Stomach (tissue), 9 donors: Measurements from ENCODE around the gene MS4A15. TPM values are rescaled to one million over a fixed set of nuclear protein-coding genes. Genes with fewer than 3 reads are reported as not detected.

ENCODE experiments used
- DNase-seq, 2 donors: peaks; one replicate each; pipeline versions ENCODE4 v3.0.0 to v3.0.0-alpha.2; 2013 to 2019
- H3K27ac ChIP-seq, 5 donors: fragments of 200-600 bp in 4 of 5; sonication (generic) in 4 of 5; one replicate each; pipeline ENCODE4 v1.5.1; 2013 to 2019; ENCODE audit warnings: mild to moderate bottlenecking in 1 of 5, moderate library complexity in 1 of 5
- H3K27me3 ChIP-seq, 3 donors: fragments of 200-600 bp; sonication (generic); one replicate each; pipeline ENCODE4 v1.5.1; 2017 to 2019; ENCODE audit warnings: mixed run types in 1 of 3
- H3K36me3 ChIP-seq, 4 donors: fragments of 200-600 bp; sonication (generic); 1 replicate in 3 of 4; 2 replicates in 1 of 4; pipeline ENCODE4 v1.5.1; 2016 to 2019
- H3K4me1 ChIP-seq, 4 donors: fragments of 200-600 bp; sonication (generic); one replicate each; pipeline ENCODE4 v1.5.1; 2016 to 2019
- H3K4me3 ChIP-seq, 4 donors: fragments of 200-600 bp; sonication (generic) in 3 of 4; one replicate each; pipeline ENCODE4 v1.5.1; 2016 to 2019; ENCODE audit warnings: mild to moderate bottlenecking in 1 of 4
- H3K9me3 ChIP-seq, 4 donors: fragments of 200-600 bp; sonication (generic); one replicate each; pipeline ENCODE4 v1.5.1; 2016 to 2019
- EP300 ChIP-seq: sonication (generic); formaldehyde crosslinking; IDR thresholded peaks from one replicate; pipeline ENCODE4 v1.6.1; 2017; ENCODE audit warnings: antibody characterized with exemption
- POLR2A ChIP-seq, 4 donors: fragments of 450-650 bp; IDR thresholded peaks; one replicate each; pipeline ENCODE4 v1.6.1; 2016; ENCODE audit warnings: antibody characterized with exemption in 4 of 4, control low read depth in 2 of 4, mild to moderate bottlenecking in 1 of 4, moderate library complexity in 1 of 4
- POLR2AphosphoS5 ChIP-seq, 3 donors: sonication (generic); formaldehyde crosslinking; IDR thresholded peaks; one replicate each; pipeline ENCODE4 v1.6.1; 2016; ENCODE audit warnings: antibody characterized with exemption in 3 of 3
- WGBS, 5 donors: extraction: QIAGEN DNeasy Blood & Tissue Kit in 3 of 5; methylation state at CpG; one replicate each; pipeline versions ENCODE4 v1.1.5 to v1.1.7; 2013 to 2018; 5-methylcytosine and 5-hydroxymethylcytosine counted together
- intact Hi-C: fragments of 100-400 bp; cut with DNase I; formaldehyde crosslinking; loops from one replicate; pipeline ENCODE4 v1.15.1; 2023; ENCODE audit warnings: low total_unique reads
- polyA plus RNA-seq, 3 donors: library from polyadenylated mRNA; stranded (reverse); fragments of 200-250 nt; gene quantifications; one replicate each; pipeline ENCODE4 v1.2.3, GENCODE V29; 2013
- total RNA-seq, 5 donors: library from RNA; depleted of rRNA; stranded (reverse); fragments of >200 nt; gene quantifications; one replicate each; pipeline versions ENCODE4 v1.1.0 to v1.2.3, GENCODE V29; 2014 to 2016
- TF ChIP-seq, protein P1 (sequence below), 7 experiments: fragments of 450-650 bp in 4 of 7; fragments of 200-600 bp in 3 of 7; sonication (generic) in 3 of 7; IDR thresholded peaks; one replicate each; pipeline ENCODE4 v1.5.1; 2016 to 2019; ENCODE audit warnings: antibody characterized with exemption in 7 of 7, control low read depth in 2 of 7, mild to moderate bottlenecking in 1 of 7
- donor health status: healthy with polysubstance abuse.
- donor health status: Bipolar disorder and iron deficiency.
- donor health status: healthy.

The MS4A15 gene
- total and polyA plus RNA-seq, 8 donors: not detected

DNA sequence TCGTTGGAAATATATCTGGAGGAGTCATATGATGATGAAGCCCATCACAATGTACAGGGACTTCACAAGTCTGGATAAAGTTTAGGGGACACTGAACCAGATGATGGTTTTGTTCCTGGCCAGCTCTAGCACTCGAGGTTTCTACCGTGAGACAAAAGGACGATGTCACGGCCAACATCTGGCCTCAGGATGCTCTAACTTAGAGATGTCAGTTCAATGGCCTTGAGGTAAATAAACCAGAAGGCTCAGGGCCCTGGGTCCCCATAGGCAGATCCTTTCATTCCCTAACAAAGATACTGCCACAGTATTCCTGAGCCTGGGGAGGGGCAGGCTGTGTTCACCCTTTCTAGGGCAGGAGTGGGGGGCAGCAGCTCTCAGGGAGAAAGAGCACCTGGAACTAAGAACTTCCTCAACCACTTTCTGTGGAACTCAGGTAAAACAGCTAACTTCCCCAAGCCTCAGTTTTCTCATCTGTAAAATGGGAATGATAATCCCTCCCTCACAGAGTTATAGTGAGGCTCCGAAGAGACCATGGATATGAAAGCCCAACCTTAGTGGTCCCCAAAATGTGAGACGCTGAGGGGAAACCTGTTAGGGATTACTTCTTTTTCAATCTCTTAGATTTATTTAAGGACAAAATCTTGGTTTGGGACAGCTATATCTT lies 46.7 kb downstream of the MS4A15 start:
- Histone ChIP-seq H3K27me3 (peaks cover 0 to 21% (median 0%) of the 10 kb centered on the region in 3 donors), H3K36me3 (no peaks in the 10 kb centered on the region), H3K4me3 (no peak overlapping the region), H3K9me3 (no peaks in the 10 kb centered on the region), H3K4me1 (no peaks in the 10 kb centered on the region), H3K27ac (no peak overlapping the region)
- intact Hi-C loops: no loop called here
- no peak for DNase-seq
- TF ChIP-seq POLR2AphosphoS5 (IDR thresholded peaks at IDR 0.05): no peak
- TF ChIP-seq, protein P1, sequence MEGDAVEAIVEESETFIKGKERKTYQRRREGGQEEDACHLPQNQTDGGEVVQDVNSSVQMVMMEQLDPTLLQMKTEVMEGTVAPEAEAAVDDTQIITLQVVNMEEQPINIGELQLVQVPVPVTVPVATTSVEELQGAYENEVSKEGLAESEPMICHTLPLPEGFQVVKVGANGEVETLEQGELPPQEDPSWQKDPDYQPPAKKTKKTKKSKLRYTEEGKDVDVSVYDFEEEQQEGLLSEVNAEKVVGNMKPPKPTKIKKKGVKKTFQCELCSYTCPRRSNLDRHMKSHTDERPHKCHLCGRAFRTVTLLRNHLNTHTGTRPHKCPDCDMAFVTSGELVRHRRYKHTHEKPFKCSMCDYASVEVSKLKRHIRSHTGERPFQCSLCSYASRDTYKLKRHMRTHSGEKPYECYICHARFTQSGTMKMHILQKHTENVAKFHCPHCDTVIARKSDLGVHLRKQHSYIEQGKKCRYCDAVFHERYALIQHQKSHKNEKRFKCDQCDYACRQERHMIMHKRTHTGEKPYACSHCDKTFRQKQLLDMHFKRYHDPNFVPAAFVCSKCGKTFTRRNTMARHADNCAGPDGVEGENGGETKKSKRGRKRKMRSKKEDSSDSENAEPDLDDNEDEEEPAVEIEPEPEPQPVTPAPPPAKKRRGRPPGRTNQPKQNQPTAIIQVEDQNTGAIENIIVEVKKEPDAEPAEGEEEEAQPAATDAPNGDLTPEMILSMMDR (IDR thresholded peaks at IDR 0.05): no peak
- TF ChIP-seq EP300: no peak
- TF ChIP-seq POLR2A (IDR thresholded peaks at IDR 0.05): no peak
- 76 to 85% (median 82%) methylated on average over 7 of the region's 7 CpGs for WGBS, 5 donors

DNA sequence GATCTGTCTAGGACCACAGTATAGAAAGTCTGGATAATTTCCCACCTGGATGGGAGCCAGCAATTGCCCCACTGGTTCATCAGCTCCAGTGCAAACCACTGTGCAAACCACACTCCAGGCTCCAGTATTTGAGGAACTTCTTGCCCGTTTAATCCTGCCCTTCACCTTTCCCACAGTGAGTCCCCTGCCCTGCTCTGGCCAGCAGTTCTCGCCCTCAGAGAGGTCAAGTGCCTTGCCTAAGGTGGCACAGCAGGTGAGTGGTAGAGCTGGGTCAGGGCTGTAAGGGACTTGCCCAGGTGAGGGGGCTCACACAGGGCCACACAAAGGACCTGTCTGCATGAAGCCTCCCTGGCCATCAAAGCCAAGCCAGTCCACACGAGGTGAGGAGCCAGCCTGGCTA lies 52.6 kb downstream of the MS4A15 start:
- no peaks in the 10 kb centered on the region for H3K4me1 ChIP-seq
- TF ChIP-seq POLR2AphosphoS5 (IDR thresholded peaks at IDR 0.05) (no peak), EP300 (no peak), POLR2A (IDR thresholded peaks at IDR 0.05) (no peak)
- TF ChIP-seq, protein P1 (IDR thresholded peaks at IDR 0.05): no peak
- WGBS, 5 donors: 56 to 69% (median 57%) methylated on average over 3 of the region's 3 CpGs
- H3K27ac ChIP-seq: no peak overlapping the region
- H3K36me3 ChIP-seq: no peaks in the 10 kb centered on the region
- DNase-seq: no peak
- intact Hi-C loops: no loop called here
- H3K4me3 ChIP-seq: no peak overlapping the region
- H3K9me3 ChIP-seq: no peaks in the 10 kb centered on the region
- H3K27me3 ChIP-seq: no peaks in the 10 kb centered on the region

DNA sequence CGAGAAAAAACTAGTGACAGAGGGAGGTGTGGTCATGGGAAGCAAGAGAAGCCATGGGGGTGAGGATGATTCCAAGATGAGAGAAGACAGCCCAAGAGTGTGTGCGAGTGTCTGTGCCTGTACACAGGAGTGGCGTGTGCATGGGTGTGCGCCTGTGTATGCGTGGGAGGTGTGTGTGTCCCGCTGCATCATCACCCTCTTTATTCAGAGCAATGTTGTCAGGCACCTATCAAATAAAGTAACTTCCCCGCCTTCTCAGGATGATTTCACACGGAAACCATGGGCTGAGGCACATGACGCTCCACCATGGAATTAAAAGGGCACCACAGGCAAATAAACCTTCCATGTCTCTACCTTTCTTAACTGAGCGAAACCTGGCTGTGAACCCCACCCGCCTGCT lies 53.0 kb downstream of the MS4A15 start:
- Histone ChIP-seq H3K27ac (no peak overlapping the region), H3K4me3 (no peak overlapping the region), H3K4me1 (no peaks in the 10 kb centered on the region), H3K36me3 (no peaks in the 10 kb centered on the region), H3K9me3 (no peaks in the 10 kb centered on the region), H3K27me3 (no peaks in the 10 kb centered on the region)
- TF ChIP-seq POLR2AphosphoS5 (IDR thresholded peaks at IDR 0.05) (no peak), EP300 (no peak), POLR2A (IDR thresholded peaks at IDR 0.05) (no peak)
- TF ChIP-seq, protein P1 (IDR thresholded peaks at IDR 0.05): no peak
- intact Hi-C loops: no loop called here
- DNase-seq: no peak
- 81 to 93% (median 87%) methylated on average over 11 of the region's 11 CpGs for WGBS, 5 donors

DNA sequence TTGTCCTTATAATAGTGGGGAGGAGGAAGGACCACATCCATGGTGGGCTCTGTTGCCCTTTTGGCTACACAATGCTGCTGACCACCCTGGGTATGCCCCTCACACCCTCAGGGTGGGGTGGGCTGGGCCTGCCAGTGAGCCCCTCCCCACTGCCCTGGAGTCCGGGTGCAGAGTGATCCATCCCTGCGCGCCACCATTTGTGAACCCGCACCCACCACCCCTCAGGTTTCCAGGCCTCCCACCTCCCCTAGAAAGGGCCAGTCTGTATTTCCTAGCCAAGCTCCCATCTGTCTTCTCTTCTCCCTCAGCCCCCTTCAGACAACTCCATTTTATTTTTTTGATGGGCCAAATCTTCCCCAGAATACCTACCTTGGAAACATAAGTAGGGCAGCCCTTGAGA lies 53.5 kb downstream of the MS4A15 start:
- 91 to 100% (median 95%) methylated on average over 3 to 4 of the region's 4 CpGs for WGBS, 5 donors
- H3K36me3 ChIP-seq: no peaks in the 10 kb centered on the region
- H3K4me3 ChIP-seq: no peak overlapping the region
- no peak overlapping the region for H3K27ac ChIP-seq
- H3K4me1 ChIP-seq: no peaks in the 10 kb centered on the region
- TF ChIP-seq EP300 (no peak), POLR2A (IDR thresholded peaks at IDR 0.05) (no peak), POLR2AphosphoS5 (IDR thresholded peaks at IDR 0.05) (no peak)
- TF ChIP-seq, protein P1 (IDR thresholded peaks at IDR 0.05): no peak
- intact Hi-C loops: no loop called here
- H3K9me3 ChIP-seq: no peaks in the 10 kb centered on the region
- DNase-seq: no peak
- no peaks in the 10 kb centered on the region for H3K27me3 ChIP-seq
